Erythroblast (primary cell): Measurements from ENCODE around the gene GOLGA6L2.

Experiments used
- GATA1 ChIP-seq: IDR thresholded peaks from 2 replicates; pipeline ENCODE4 v1.6.1; 2011; ENCODE audit warnings: low read depth, mild to moderate bottlenecking, control low read depth, low read length, moderate library complexity
- POLR2A ChIP-seq: IDR thresholded peaks from 2 replicates; pipeline ENCODE4 v1.6.1; 2011; ENCODE audit warnings: mild to moderate bottlenecking, low read length

- TF ChIP-seq POLR2A (no peak), GATA1 (no peak)
Observed at GRCh38 chr15:23411841-23412240, 35.2 kb downstream of the GOLGA6L2 start.
